ENCODE measurements around the gene TADA3. TPM values are rescaled to one million over a fixed set of nuclear protein-coding genes. Genes with fewer than 3 reads are reported as not detected.

TADA3 gene
- total RNA-seq, 1 donor from 2014 or later: 63.4 TPM

DNA sequence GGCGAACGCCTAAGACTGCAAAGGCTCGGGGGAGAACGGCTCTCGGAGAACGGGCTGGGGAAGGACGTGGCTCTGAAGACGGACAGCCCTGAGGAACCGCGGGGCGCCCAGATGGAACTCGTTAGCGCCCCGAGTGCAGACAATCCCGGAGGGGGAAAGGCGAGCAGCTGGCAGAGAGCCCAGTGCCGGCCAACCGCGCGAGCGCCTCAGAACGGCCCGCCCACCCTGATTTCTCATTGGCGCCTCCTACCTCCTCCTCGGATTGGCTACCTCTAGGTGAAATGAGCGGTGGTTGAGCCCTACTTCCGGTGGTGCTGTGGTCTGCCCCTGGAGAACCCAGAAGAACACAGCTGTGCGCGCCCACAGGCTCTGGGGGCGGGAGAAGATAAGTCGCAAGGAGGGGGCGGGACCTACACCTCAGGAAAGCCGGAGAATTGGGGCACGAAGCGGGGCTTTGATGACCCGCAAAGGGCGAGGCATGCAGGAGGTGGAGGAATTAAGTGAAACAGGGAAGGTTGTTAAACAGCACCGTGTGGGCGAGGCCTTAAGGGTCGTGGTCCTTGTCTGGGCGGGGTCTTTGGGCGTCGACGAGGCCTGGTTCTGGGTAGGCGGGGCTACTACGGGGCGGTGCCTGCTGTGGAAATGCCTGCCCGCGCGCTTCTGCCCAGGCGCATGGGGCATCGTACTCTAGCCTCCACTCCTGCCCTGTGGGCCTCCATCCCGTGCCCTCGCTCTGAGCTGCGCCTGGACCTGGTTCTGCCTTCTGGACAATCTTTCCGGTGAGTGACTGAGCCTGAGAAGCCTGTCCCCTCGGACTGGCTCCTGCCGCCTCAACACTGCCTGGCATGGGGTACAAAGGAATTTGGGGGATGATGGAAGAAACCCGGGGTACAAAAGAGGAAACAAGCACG, 42.4 kb downstream of the TADA3 start, which contains the start of gene OGG1:
Gene OGG1, plus strand, starts transcription at position 308 of the 911 bp plus-strand sequence. Its CDS starts 335 bp downstream, at position 643.
- TF ChIP-seq CTCF (IDR thresholded peaks at IDR 0.05): no peak
- H3K27ac Mint-ChIP-seq (ENCODE audit: unreplicated experiment): peak within 1 kb of the TSS; percentile 97
- H3K4me1 Mint-ChIP-seq (ENCODE audit: unreplicated experiment): peaks cover 39% of the 10 kb centered on the region
- H3K4me3 Mint-ChIP-seq (ENCODE audit: unreplicated experiment): peak within 1 kb of the TSS; percentile 95
- peak; percentile 99 for DNase-seq (ENCODE audit: extremely low spot score, unreplicated experiment)
- H3K36me3 Mint-ChIP-seq (ENCODE audit: unreplicated experiment): peaks cover 32% of the 10 kb centered on the region
- no peaks in the 10 kb centered on the region for H3K27me3 Mint-ChIP-seq (ENCODE audit: unreplicated experiment)
- H3K9me3 Mint-ChIP-seq (ENCODE audit: unreplicated experiment): no peaks in the 10 kb centered on the region

DNA sequence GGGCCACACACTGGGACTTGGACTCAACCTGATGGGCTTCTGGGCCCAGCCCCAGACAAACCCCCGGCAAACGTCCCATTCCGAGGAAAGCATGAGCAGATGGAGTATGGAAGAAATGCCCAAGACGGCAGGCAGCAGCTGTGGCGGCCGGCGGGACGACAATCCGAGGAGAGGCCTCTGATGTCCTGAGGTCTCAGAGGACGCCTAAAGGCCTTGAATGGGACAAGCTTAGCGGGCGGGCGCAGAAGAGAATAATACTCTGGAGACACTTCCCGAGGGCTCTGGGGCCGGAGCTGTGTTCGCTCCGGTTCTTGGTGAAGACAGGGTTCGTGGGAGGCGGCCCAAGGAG, 43.0 kb downstream of the TADA3 start:
- peak overlapping the region; percentile 95 for H3K4me3 Mint-ChIP-seq (ENCODE audit: unreplicated experiment)
- H3K9me3 Mint-ChIP-seq (ENCODE audit: unreplicated experiment): no peaks in the 10 kb centered on the region
- H3K27ac Mint-ChIP-seq (ENCODE audit: unreplicated experiment): peak overlapping the region; percentile 97
- H3K4me1 Mint-ChIP-seq (ENCODE audit: unreplicated experiment): peaks cover 34% of the 10 kb centered on the region
- no peak for DNase-seq (ENCODE audit: extremely low spot score, unreplicated experiment)
- no peaks in the 10 kb centered on the region for H3K27me3 Mint-ChIP-seq (ENCODE audit: unreplicated experiment)
- no peak for TF ChIP-seq CTCF (IDR thresholded peaks at IDR 0.05)
- peaks cover 36% of the 10 kb centered on the region for H3K36me3 Mint-ChIP-seq (ENCODE audit: unreplicated experiment)

- Mint-ChIP-seq H3K4me3 (ENCODE audit: unreplicated experiment) (no peak overlapping the region), H3K27me3 (ENCODE audit: unreplicated experiment) (no peaks in the 10 kb centered on the region), H3K36me3 (ENCODE audit: unreplicated experiment) (peaks cover 41% of the 10 kb centered on the region), H3K27ac (ENCODE audit: unreplicated experiment) (peak overlapping the region; percentile 97), H3K9me3 (ENCODE audit: unreplicated experiment) (no peaks in the 10 kb centered on the region), H3K4me1 (ENCODE audit: unreplicated experiment) (peaks cover 32% of the 10 kb centered on the region)
- TF ChIP-seq CTCF (IDR thresholded peaks at IDR 0.05): no peak
- DNase-seq (ENCODE audit: extremely low spot score, unreplicated experiment): no peak
Measured at GRCh38 chr3:9748031-9748430, 44.2 kb downstream of the TADA3 start.

GRCh38 chr3:9747267-9747666, 45.0 kb downstream of the TADA3 start:
- Mint-ChIP-seq H3K4me3 (ENCODE audit: unreplicated experiment) (no peak overlapping the region), H3K27ac (ENCODE audit: unreplicated experiment) (peak overlapping the region; percentile 27)
- DNase-seq (ENCODE audit: extremely low spot score, unreplicated experiment): no peak

More at GRCh38 chr3:9747267-9747666, 45.0 kb downstream of the TADA3 start:
- Mint-ChIP-seq H3K36me3 (ENCODE audit: unreplicated experiment) (peaks cover 43% of the 10 kb centered on the region), H3K4me1 (ENCODE audit: unreplicated experiment) (peaks cover 32% of the 10 kb centered on the region), H3K27me3 (ENCODE audit: unreplicated experiment) (no peaks in the 10 kb centered on the region), H3K9me3 (ENCODE audit: unreplicated experiment) (no peaks in the 10 kb centered on the region)
- TF ChIP-seq CTCF (IDR thresholded peaks at IDR 0.05): no peak

Data from osteocyte (in vitro differentiated cells).